C4-2B (cell line): ENCODE measurements around the gene COL6A2.

Source experiments
- ZFX ChIP-seq: fragments of 450-650 bp; IDR thresholded peaks from 2 replicates; pipeline ENCODE4 v1.6.1; 2017
- TF ChIP-seq, protein P1 (sequence below): fragments of 450-650 bp; conservative IDR thresholded peaks from 2 replicates; pipeline ENCODE4 v1.5.1; 2017; ENCODE audit warnings: mild to moderate bottlenecking

DNA sequence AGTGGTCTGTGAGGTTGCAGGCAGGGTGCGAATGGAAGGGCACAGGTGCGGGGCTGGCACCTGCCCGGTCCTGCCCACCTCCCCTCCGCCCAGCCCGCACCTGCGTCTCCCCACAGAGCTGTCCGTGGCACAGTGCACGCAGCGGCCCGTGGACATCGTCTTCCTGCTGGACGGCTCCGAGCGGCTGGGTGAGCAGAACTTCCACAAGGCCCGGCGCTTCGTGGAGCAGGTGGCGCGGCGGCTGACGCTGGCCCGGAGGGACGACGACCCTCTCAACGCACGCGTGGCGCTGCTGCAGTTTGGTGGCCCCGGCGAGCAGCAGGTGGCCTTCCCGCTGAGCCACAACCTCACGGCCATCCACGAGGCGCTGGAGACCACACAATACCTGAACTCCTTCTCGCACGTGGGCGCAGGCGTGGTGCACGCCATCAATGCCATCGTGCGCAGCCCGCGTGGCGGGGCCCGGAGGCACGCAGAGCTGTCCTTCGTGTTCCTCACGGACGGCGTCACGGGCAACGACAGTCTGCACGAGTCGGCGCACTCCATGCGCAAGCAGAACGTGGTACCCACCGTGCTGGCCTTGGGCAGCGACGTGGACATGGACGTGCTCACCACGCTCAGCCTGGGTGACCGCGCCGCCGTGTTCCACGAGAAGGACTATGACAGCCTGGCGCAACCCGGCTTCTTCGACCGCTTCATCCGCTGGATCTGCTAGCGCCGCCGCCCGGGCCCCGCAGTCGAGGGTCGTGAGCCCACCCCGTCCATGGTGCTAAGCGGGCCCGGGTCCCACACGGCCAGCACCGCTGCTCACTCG lies 34.1 kb downstream of the COL6A2 start:
- TF ChIP-seq, protein P1, sequence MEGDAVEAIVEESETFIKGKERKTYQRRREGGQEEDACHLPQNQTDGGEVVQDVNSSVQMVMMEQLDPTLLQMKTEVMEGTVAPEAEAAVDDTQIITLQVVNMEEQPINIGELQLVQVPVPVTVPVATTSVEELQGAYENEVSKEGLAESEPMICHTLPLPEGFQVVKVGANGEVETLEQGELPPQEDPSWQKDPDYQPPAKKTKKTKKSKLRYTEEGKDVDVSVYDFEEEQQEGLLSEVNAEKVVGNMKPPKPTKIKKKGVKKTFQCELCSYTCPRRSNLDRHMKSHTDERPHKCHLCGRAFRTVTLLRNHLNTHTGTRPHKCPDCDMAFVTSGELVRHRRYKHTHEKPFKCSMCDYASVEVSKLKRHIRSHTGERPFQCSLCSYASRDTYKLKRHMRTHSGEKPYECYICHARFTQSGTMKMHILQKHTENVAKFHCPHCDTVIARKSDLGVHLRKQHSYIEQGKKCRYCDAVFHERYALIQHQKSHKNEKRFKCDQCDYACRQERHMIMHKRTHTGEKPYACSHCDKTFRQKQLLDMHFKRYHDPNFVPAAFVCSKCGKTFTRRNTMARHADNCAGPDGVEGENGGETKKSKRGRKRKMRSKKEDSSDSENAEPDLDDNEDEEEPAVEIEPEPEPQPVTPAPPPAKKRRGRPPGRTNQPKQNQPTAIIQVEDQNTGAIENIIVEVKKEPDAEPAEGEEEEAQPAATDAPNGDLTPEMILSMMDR: no peak
- TF ChIP-seq ZFX: no peak
